A673 (cell line): ENCODE results near the gene TUBG2. TPM values are rescaled to one million over a fixed set of nuclear protein-coding genes. Genes with fewer than 3 reads are reported as not detected.

Source experiments
- BruUV-seq: library from RNA; stranded (reverse); fragments of 400-500 nt; replicated peaks from 2 replicates; lab custom pipeline; 2021; lab: Mats Ljungman, UMichigan
- CTCF ChIA-PET: fragments of 300-600 bp; sonication (Branson Sonifier 250); formaldehyde crosslinking; loops from one replicate; lab custom pipeline; 2022; ENCODE audit warnings: antibody characterized with exemption; lab: Charles Lee
- POLR2A ChIA-PET: fragments of 300-600 bp; sonication (Branson Sonifier 250); formaldehyde crosslinking; loops from one replicate; lab custom pipeline; 2022; ENCODE audit warnings: antibody characterized with exemption; ENCODE audit not compliant: low non-redundant PET; lab: Charles Lee
- DNase-seq: peaks from one replicate; pipeline ENCODE4 v3.0.0-alpha.2; 2015; ENCODE audit warnings: low spot score
- H3K27ac ChIP-seq: fragments of 200-600 bp; sonication (generic); 2 replicates; pipeline ENCODE4 v1.5.1; 2016; ENCODE audit warnings: mixed run types, low read depth, mild to moderate bottlenecking, mixed read lengths, antibody characterized with exemption, low read length; ENCODE audit not compliant: poor library complexity, severe bottlenecking
- H3K27me3 ChIP-seq: fragments of 200-600 bp; sonication (generic); replicated peaks from 2 replicates; pipeline ENCODE4 v1.6.1; 2017; ENCODE audit warnings: mixed run types, low read depth, mild to moderate bottlenecking, mixed read lengths, antibody characterized with exemption, low read length; ENCODE audit not compliant: insufficient read depth, poor library complexity
- H3K36me3 ChIP-seq: fragments of 200-600 bp; sonication (generic); 2 replicates; pipeline ENCODE4 v1.6.1; 2016; ENCODE audit warnings: mixed run types, mild to moderate bottlenecking, mixed read lengths, antibody characterized with exemption, low read length; ENCODE audit not compliant: insufficient read depth, poor library complexity, severe bottlenecking
- H3K4me1 ChIP-seq: fragments of 200-600 bp; sonication (generic); 2 replicates; pipeline ENCODE4 v1.6.1; 2017; ENCODE audit warnings: mixed run types, mild to moderate bottlenecking, mixed read lengths, antibody characterized with exemption, low read length; ENCODE audit not compliant: insufficient read depth, poor library complexity, severe bottlenecking
- H3K4me3 ChIP-seq: fragments of 200-600 bp; sonication (generic); 2 replicates; pipeline ENCODE4 v1.5.1; 2016; ENCODE audit warnings: low read depth, mixed run types, mild to moderate bottlenecking, mixed read lengths, low read length; ENCODE audit not compliant: poor library complexity, severe bottlenecking
- H3K9me3 ChIP-seq: fragments of 200-600 bp; sonication (generic); 2 replicates; pipeline ENCODE4 v1.6.1; 2016; ENCODE audit warnings: mixed run types, low read depth, mild to moderate bottlenecking, mixed read lengths, antibody characterized with exemption, low read length; ENCODE audit not compliant: poor library complexity, severe bottlenecking
- CTCF ChIP-seq: fragments of 300-800, 200-600 bp; sonication (generic); conservative IDR thresholded peaks from 2 replicates; pipeline ENCODE4 v1.5.1; 2017; ENCODE audit warnings: low read depth, mild to moderate bottlenecking, antibody characterized with exemption, low read length, moderate library complexity, mixed read lengths
- EZH2 ChIP-seq: fragments of 200-600 bp; sonication (generic); IDR thresholded peaks from 2 replicates; pipeline ENCODE4 v1.6.1; 2017; ENCODE audit warnings: borderline replicate concordance, low read depth, mild to moderate bottlenecking, mixed read lengths, antibody characterized with exemption, low read length; ENCODE audit not compliant: poor library complexity, severe bottlenecking
- intact Hi-C: fragments of 100-400 bp; cut with micrococcal nuclease; formaldehyde crosslinking; loops from one replicate; pipeline ENCODE4 v1.10.0; 2022; ENCODE audit not compliant: unreplicated experiment
- microRNA-seq: library from miRNA; unstranded; fragments of <30 nt; microRNA quantifications from one replicate; pipeline ENCODE4 v1.2.0, GENCODE V29; 2021
- total RNA-seq: library from RNA; stranded (reverse); gene quantifications from 2 replicates; pipeline ENCODE4 v1.2.3, GENCODE V29; 2021

Gene TUBG2
- total RNA-seq, 1 experiment from 2014 or later = 14.6 TPM

GRCh38 chr17:42709561-42709960, 50.5 kb downstream of the TUBG2 start:
- H3K36me3 ChIP-seq = peaks cover 21% of the 10 kb centered on the region
- CTCF ChIA-PET = no interaction called here
- no peaks in the 10 kb centered on the region for H3K27me3 ChIP-seq
- no TSS peak for BruUV-seq
- no peaks in the 10 kb centered on the region for H3K9me3 ChIP-seq
- H3K4me3 ChIP-seq = no peak overlapping the region
- H3K4me1 ChIP-seq = no peaks in the 10 kb centered on the region
- TF ChIP-seq EZH2 = no peak
- no peak for TF ChIP-seq CTCF
- intact Hi-C loops = no loop called here
- no peak for DNase-seq
- H3K27ac ChIP-seq = no peak overlapping the region
- POLR2A ChIA-PET = no interaction called here

Small RNA genes lying within 50 kb of the gene (microRNA-seq; reads per million reads assigned to microRNA genes)
- gene MIR6780A = 0.81 reads per million

Other genes starting within 250 kb of the TUBG2 start
- 16.6 and 19.9 TPM in 2 replicates for gene CAVIN1, start 236.0 kb upstream of the TUBG2 start, total RNA-seq
- 50.3 and 54.6 TPM in 2 replicates for gene ATP6V0A1, start 200.4 kb upstream of the TUBG2 start, total RNA-seq
- gene NAGLU, start 123.0 kb upstream of the TUBG2 start, total RNA-seq = 9.6 and 12.7 TPM in 2 replicates
- 0.59 and 0.60 TPM in 2 replicates for gene HSD17B1, start 106.4 kb upstream of the TUBG2 start, total RNA-seq
- 71.5 and 78.2 TPM in 2 replicates for gene COASY, start 97.1 kb upstream of the TUBG2 start, total RNA-seq
- 32.8 and 33.7 TPM in 2 replicates for gene MLX, start 92.2 kb upstream of the TUBG2 start, total RNA-seq
- gene PSMC3IP, start 81.6 kb upstream of the TUBG2 start, total RNA-seq = 30.9 and 31.9 TPM in 2 replicates
- gene RETREG3, start 49.9 kb upstream of the TUBG2 start, total RNA-seq = 23.2 and 30.0 TPM in 2 replicates
- 85.8 and 87.4 TPM in 2 replicates for gene TUBG1, start 49.6 kb upstream of the TUBG2 start, total RNA-seq
- gene PLEKHH3, start 17.7 kb downstream of the TUBG2 start, total RNA-seq = 11.9 and 16.8 TPM in 2 replicates
- gene CCR10, start 22.6 kb downstream of the TUBG2 start, total RNA-seq = 0.52 and 0.55 TPM in 2 replicates
- 5.6 and 6.7 TPM in 2 replicates for gene CNTNAP1, start 23.2 kb downstream of the TUBG2 start, total RNA-seq
- 16.4 and 19.5 TPM in 2 replicates for gene EZH1, start 85.8 kb downstream of the TUBG2 start, total RNA-seq
- gene RAMP2, start 101.9 kb downstream of the TUBG2 start, total RNA-seq = 3.8 and 5.0 TPM in 2 replicates
- 34.3 and 35.6 TPM in 2 replicates for gene VPS25, start 114.2 kb downstream of the TUBG2 start, total RNA-seq
- gene WNK4, start 121.3 kb downstream of the TUBG2 start, total RNA-seq = 0.11 and 0.37 TPM in 2 replicates
- gene COA3, start 139.4 kb downstream of the TUBG2 start, total RNA-seq = 29.0 and 30.5 TPM in 2 replicates
- gene CNTD1, start 139.6 kb downstream of the TUBG2 start, total RNA-seq = not detected in 2 replicates
- 34.2 and 36.0 TPM in 2 replicates for gene BECN1, start 165.0 kb downstream of the TUBG2 start, total RNA-seq
- gene PSME3, start 174.1 kb downstream of the TUBG2 start, total RNA-seq = 93.7 and 120 TPM in 2 replicates
- gene AOC2, start 185.3 kb downstream of the TUBG2 start, total RNA-seq = 1.2 and 1.4 TPM in 2 replicates
- gene AOC3, start 191.9 kb downstream of the TUBG2 start, total RNA-seq = 0.62 and 0.70 TPM in 2 replicates
- gene G6PC1, start 241.5 kb downstream of the TUBG2 start, total RNA-seq = not detected in 2 replicates